A549 (cell line): ENCODE results near the gene CFL1. TPM values are rescaled to one million over a fixed set of nuclear protein-coding genes. Genes with fewer than 3 reads are reported as not detected.
A peak's percentile ranks its signal among the peaks of the same experiment; 100 is the strongest.

Source experiments
- ATAC-seq, 2 experiments: fragments of 200-7000 bp in 1 of 2; fragments of >200 bp in 1 of 2; cut with Nextera tagmentation in 1 of 2; cut with Tn5 transposase in 1 of 2; 3 replicates each; pipeline versions ENCODE4 v1.8.0 to v1.9.1; 2018 to 2020; ENCODE audit warnings: mild to moderate bottlenecking in 1 of 2, moderate library complexity in 1 of 2
- CTCF ChIA-PET: fragments of 300-600 bp; sonication (Branson Sonifier 250); formaldehyde crosslinking; extraction: SDS; loops from one replicate; lab custom pipeline; 2021; ENCODE audit warnings: antibody characterized with exemption, inconsistent platforms; lab: Yijun Ruan, JAX
- POLR2A ChIA-PET: fragments of 350-600 bp; formaldehyde crosslinking; extraction: SDS; loops from one replicate; lab custom pipeline; 2021; ENCODE audit warnings: antibody characterized with exemption, inconsistent platforms; lab: Yijun Ruan, JAX
- DNase-seq, 2 experiments: peaks; one replicate each; pipeline versions ENCODE4 v3.0.0 to v3.0.0-alpha.2; 2011 to 2016; ENCODE audit warnings: low read depth in 1 of 2, low spot score in 1 of 2
- FAIRE-seq: peaks from 2 replicates; lab custom pipeline; 2011; peaks lifted over from hg19 to GRCh38; lab: Jason Lieb, UNC
- H3K27ac ChIP-seq, 2 experiments: fragments of >200 bp; sonication (Bioruptor Twin); formaldehyde crosslinking; 3 replicates each; pipeline ENCODE4 v1.5.1; 2016 to 2017
- H3K4me1 ChIP-seq: fragments of >200 bp; sonication (Bioruptor Twin); formaldehyde crosslinking; 3 replicates; pipeline ENCODE4 v1.6.1; 2016
- H3K4me2 ChIP-seq: fragments of >200 bp; sonication (Bioruptor Twin); formaldehyde crosslinking; 3 replicates; pipeline ENCODE4 v1.6.1; 2016
- H3K4me3 ChIP-seq: fragments of >200 bp; sonication (Bioruptor Twin); formaldehyde crosslinking; 3 replicates; pipeline ENCODE4 v1.5.1; 2016
- H3K9me3 ChIP-seq: fragments of >200 bp; sonication (Bioruptor Twin); formaldehyde crosslinking; 3 replicates; pipeline ENCODE4 v1.6.1; 2016
- BHLHE40 ChIP-seq: IDR thresholded peaks from 2 replicates; pipeline ENCODE4 v1.6.1; 2012; ENCODE audit warnings: low read depth, low read length, inconsistent platforms
- CBX2 ChIP-seq: fragments of 200-600 bp; sonication (generic); IDR thresholded peaks from 2 replicates; pipeline ENCODE4 v1.6.1; 2016; ENCODE audit warnings: low read depth, mild to moderate bottlenecking, borderline replicate concordance
- CHD4 ChIP-seq: fragments of 200-600 bp; sonication (generic); IDR thresholded peaks from 2 replicates; pipeline ENCODE4 v1.6.1; 2016; ENCODE audit warnings: antibody characterized with exemption, mild to moderate bottlenecking, borderline replicate concordance
- EHF ChIP-seq: fragments of 250-450 bp; sonication (Bioruptor Pico); IDR thresholded peaks from 2 replicates; pipeline ENCODE4 v1.5.0; 2020; ENCODE audit warnings: mild to moderate bottlenecking
- EHMT2 ChIP-seq: fragments of 200-600 bp; sonication (generic); IDR thresholded peaks from 2 replicates; pipeline ENCODE4 v1.6.1; 2016; ENCODE audit warnings: antibody characterized with exemption, low read depth, mild to moderate bottlenecking, moderate library complexity
- HOXB5 ChIP-seq: fragments of 250-450 bp; sonication (Bioruptor Pico); IDR thresholded peaks from 2 replicates; pipeline ENCODE4 v1.5.0; 2020; ENCODE audit warnings: mild to moderate bottlenecking, moderate library complexity
- JUN ChIP-seq, 2 experiments: fragments of >200 bp; sonication (Bioruptor Twin); formaldehyde crosslinking; IDR thresholded peaks; 2 replicates in 1 of 2; 3 replicates in 1 of 2; pipeline ENCODE4 v1.6.1; 2016 to 2017
- KDM1A ChIP-seq: fragments of 200-600 bp; sonication (generic); IDR thresholded peaks from 2 replicates; pipeline ENCODE4 v1.6.1; 2016; ENCODE audit warnings: low read depth, mild to moderate bottlenecking
- MAFK ChIP-seq: fragments of 450-650 bp; IDR thresholded peaks from 2 replicates; pipeline ENCODE4 v1.6.1; 2014; ENCODE audit not compliant: partially characterized antibody
- MAZ ChIP-seq: fragments of 150-350 bp; IDR thresholded peaks from 2 replicates; pipeline ENCODE4 v1.6.1; 2014; ENCODE audit warnings: antibody characterized with exemption, low read depth, low read length, borderline replicate concordance
- MYC ChIP-seq: IDR thresholded peaks from 2 replicates; pipeline ENCODE4 v1.6.1; 2012; ENCODE audit warnings: mild to moderate bottlenecking, inconsistent platforms, low read length, improper control_type of control experiment, borderline replicate concordance
- NPAS2 ChIP-seq: fragments of 250-450 bp; sonication (Bioruptor Pico); IDR thresholded peaks from 2 replicates; pipeline ENCODE4 v1.8.0; 2022; ENCODE audit warnings: mild to moderate bottlenecking, moderate library complexity, borderline replicate concordance
- NR3C1 ChIP-seq: fragments of >200 bp; sonication (Bioruptor Twin); formaldehyde crosslinking; IDR thresholded peaks from 3 replicates; pipeline ENCODE4 v1.6.1; 2017
- PHF8 ChIP-seq: fragments of 200-600 bp; sonication (generic); IDR thresholded peaks from 2 replicates; pipeline ENCODE4 v1.6.1; 2016; ENCODE audit warnings: low read depth, mild to moderate bottlenecking, antibody characterized with exemption, moderate library complexity, borderline replicate concordance
- RCOR1 ChIP-seq: fragments of 150-350 bp; IDR thresholded peaks from 2 replicates; pipeline ENCODE4 v1.6.1; 2014; ENCODE audit warnings: antibody characterized with exemption, low read length, low read depth
- RNF2 ChIP-seq: fragments of 200-600 bp; sonication (generic); IDR thresholded peaks from 2 replicates; pipeline ENCODE4 v1.6.1; 2016; ENCODE audit warnings: low read depth, mild to moderate bottlenecking, antibody characterized with exemption, moderate library complexity, borderline replicate concordance
- TP53 ChIP-seq: fragments of 250-450 bp; sonication (Bioruptor Pico); IDR thresholded peaks from 2 replicates; pipeline ENCODE4 v1.5.0; 2021; ENCODE audit warnings: mild to moderate bottlenecking, moderate library complexity
- ZNF302 ChIP-seq: fragments of 250-450 bp; sonication (Bioruptor Pico); IDR thresholded peaks from 2 replicates; pipeline ENCODE4 v1.9.0; 2021; ENCODE audit warnings: inconsistent platforms, mild to moderate bottlenecking, moderate library complexity
- ZSCAN20 ChIP-seq: fragments of 250-450 bp; sonication (Bioruptor Pico); IDR thresholded peaks from 2 replicates; pipeline ENCODE4 v1.8.0; 2022; ENCODE audit warnings: mild to moderate bottlenecking, moderate library complexity
- WGBS: methylation state at CpG from one replicate; pipeline ENCODE4 v1.1.6; 2017; ENCODE audit errors: missing lambda C conversion rate; 5-methylcytosine and 5-hydroxymethylcytosine counted together
- polyA plus RNA-seq, 4 experiments: library from polyadenylated mRNA; depleted of rRNA in 3 of 4; stranded (reverse); fragments of >200 nt; fragmentation: RNase III in 1 of 4; extraction: RNeasy Plus Mini Kit Qiagen cat#74134 plus additional on column Dnase treatment in 1 of 4; gene quantifications; 2 replicates in 3 of 4; 3 replicates in 1 of 4; pipeline ENCODE4 v1.2.3, GENCODE V29; 2011 to 2017
- TF ChIP-seq, protein P1 (sequence below): fragments of 200-600 bp; sonication (generic); IDR thresholded peaks from 2 replicates; pipeline ENCODE4 v1.6.1; 2016; ENCODE audit warnings: antibody characterized with exemption, mild to moderate bottlenecking, moderate library complexity
- TF ChIP-seq, protein P2 (sequence below): IDR thresholded peaks from 2 replicates; pipeline ENCODE4 v1.6.1; 2012
- TF ChIP-seq, protein P3 (sequence below): IDR thresholded peaks from 2 replicates; pipeline ENCODE4 v1.6.1; 2012; ENCODE audit warnings: low read depth, borderline replicate concordance
- TF ChIP-seq, protein P4 (sequence below): fragments of >200 bp; sonication (Bioruptor Twin); formaldehyde crosslinking; IDR thresholded peaks from 3 replicates; pipeline ENCODE4 v1.5.1; 2016
- TF ChIP-seq, protein P5 (sequence below): fragments of 450-650 bp; IDR thresholded peaks from 2 replicates; pipeline ENCODE4 v1.6.1; 2014; ENCODE audit warnings: antibody characterized with exemption

Gene CFL1
- polyA plus RNA-seq, 2 of the 4 experiments (the other 2 are of a cell fraction) = 1,591 to 1,780 TPM

DNA sequence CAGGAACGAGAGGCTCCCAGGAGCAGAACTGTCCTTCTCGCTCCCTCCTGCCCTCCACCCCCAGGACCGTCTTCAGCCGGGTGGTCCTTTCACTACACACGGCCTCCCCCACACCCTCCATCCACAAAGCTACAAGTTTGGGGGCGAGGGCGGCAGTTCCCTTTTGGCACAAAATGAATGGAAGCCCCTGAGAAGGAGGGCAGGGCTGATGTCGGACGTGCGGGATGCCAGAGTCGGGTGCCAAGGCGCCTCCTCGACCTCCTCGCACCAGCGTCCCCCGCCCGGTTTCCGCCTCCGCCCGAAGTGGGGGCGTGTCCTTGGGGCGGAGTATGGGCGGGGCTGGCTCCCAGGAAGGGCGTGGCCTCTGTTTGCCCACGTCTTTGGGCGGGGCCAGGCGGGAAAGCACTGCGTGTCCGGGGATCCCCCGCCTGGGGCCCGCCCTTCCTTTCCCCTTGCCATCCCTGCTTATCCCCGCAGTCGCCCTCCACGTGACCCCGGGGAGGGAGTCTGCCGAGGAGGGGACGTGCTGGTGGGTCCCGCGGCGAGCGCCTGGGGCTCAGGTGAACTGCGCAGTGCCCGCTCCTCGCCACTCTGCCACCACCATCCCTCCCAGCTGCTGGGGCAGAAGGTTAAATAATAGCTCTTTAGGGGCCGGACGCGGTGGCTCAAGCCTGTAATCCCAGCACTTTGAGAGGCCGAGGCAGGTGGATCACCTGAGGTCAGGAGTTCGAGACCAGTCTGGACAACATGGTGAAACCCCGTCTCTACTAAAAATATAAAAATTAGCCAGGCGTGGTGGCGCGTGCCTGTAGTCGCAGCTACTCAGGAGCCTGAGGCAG is 15.6 kb upstream of the CFL1 start (continued):
- TF ChIP-seq, protein P1, sequence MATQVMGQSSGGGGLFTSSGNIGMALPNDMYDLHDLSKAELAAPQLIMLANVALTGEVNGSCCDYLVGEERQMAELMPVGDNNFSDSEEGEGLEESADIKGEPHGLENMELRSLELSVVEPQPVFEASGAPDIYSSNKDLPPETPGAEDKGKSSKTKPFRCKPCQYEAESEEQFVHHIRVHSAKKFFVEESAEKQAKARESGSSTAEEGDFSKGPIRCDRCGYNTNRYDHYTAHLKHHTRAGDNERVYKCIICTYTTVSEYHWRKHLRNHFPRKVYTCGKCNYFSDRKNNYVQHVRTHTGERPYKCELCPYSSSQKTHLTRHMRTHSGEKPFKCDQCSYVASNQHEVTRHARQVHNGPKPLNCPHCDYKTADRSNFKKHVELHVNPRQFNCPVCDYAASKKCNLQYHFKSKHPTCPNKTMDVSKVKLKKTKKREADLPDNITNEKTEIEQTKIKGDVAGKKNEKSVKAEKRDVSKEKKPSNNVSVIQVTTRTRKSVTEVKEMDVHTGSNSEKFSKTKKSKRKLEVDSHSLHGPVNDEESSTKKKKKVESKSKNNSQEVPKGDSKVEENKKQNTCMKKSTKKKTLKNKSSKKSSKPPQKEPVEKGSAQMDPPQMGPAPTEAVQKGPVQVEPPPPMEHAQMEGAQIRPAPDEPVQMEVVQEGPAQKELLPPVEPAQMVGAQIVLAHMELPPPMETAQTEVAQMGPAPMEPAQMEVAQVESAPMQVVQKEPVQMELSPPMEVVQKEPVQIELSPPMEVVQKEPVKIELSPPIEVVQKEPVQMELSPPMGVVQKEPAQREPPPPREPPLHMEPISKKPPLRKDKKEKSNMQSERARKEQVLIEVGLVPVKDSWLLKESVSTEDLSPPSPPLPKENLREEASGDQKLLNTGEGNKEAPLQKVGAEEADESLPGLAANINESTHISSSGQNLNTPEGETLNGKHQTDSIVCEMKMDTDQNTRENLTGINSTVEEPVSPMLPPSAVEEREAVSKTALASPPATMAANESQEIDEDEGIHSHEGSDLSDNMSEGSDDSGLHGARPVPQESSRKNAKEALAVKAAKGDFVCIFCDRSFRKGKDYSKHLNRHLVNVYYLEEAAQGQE = no peak
- TF ChIP-seq MAZ (no peak), EHF (CRISPR knock-in tag) (no peak), RCOR1 (no peak), JUN (IDR thresholded peaks at IDR 0.05) (peak in 1 of 2 experiments; percentile 51; a peak in 1 of 5 replicates), MYC (no peak), KDM1A (no peak), RNF2 (no peak), HOXB5 (CRISPR knock-in tag) (no peak)
- TF ChIP-seq, protein P2, sequence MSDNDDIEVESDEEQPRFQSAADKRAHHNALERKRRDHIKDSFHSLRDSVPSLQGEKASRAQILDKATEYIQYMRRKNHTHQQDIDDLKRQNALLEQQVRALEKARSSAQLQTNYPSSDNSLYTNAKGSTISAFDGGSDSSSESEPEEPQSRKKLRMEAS = peak; percentile 66; the same call in 1 of the 2 replicates
- TF ChIP-seq, all 56 proteins: peak for 9

DNA sequence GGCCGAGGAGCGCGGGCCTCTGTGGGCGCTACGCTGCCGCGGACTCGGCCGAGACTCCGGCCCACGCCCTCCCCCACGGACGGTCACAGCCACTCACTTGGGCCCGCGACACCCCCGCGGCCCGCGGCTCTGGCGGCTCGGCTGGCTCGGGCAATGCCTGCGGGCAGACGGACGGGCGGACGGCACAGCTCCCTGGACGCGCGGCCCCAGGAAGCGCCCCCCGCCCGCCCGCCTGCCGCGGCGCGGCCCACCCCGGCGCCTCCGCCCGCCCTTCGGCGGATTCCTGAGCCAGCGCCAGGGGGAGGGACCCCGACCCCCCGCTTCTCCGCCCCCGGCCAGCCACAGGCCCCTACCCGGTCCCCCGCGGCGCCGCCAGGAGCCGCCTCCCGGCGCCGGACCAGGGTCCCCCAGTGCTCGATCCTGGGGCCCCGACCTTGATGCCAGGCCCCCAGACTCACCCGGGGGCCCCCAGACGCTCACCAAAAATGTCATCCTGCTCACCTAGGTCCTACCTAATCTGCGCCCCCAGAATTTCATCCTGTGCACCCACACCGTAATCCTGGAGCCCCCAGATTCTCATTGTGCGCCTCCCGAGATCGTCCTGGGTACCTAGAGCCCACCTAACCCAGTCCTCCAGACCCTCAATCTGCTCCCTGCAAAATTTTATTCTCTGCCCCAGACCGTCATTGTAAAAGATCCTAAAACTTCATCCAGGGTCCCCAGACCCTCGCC is 14.8 kb upstream of the CFL1 start, which contains the start of gene EFEMP2:
Gene EFEMP2 (minus strand): TSS at position 215 of the 732 bp plus-strand sequence. CDS start 446 bp downstream, outside the sequence.
- H3K9me3 ChIP-seq = no peaks in the 10 kb centered on the region
- 35% methylated on average over 13 of the region's 69 CpGs for WGBS
- no peak for DNase-seq
- no peak for FAIRE-seq
- POLR2A ChIA-PET = interaction anchor here (0.6 to 2.0 kb wide), 5 partner anchors 13 to 161 kb away, joined by 3 to 10 read pairs (median 6); partner anchors contain the start of genes CCDC85B, KAT5 and MUS81
- H3K4me1 ChIP-seq = peaks cover 6% of the 10 kb centered on the region
- H3K4me3 ChIP-seq = peak within 1 kb of the TSS; percentile 55
- peak within 1 kb of the TSS; percentile 82 to 84 for H3K27ac ChIP-seq
- CTCF ChIA-PET = interaction anchor here (1.4 to 7.5 kb wide), 5 partner anchors 10 to 115 kb away, joined by 4 to 158 read pairs (median 12); partner anchors contain the start of genes CFL1, FIBP and MUS81
- peak within 1 kb of the TSS; percentile 100 for H3K4me2 ChIP-seq
- ATAC-seq = no peak
- TF ChIP-seq MAFK = no peak
- no peak for TF ChIP-seq CBX2
- TF ChIP-seq, protein P1 = no peak
- no peak for TF ChIP-seq MYC
- TF ChIP-seq CHD4 = no peak
- no peak for TF ChIP-seq ZNF302 (CRISPR knock-in tag)
- TF ChIP-seq BHLHE40 = no peak
- TF ChIP-seq ZSCAN20 (CRISPR knock-in tag) = no peak
- TF ChIP-seq, protein P3, sequence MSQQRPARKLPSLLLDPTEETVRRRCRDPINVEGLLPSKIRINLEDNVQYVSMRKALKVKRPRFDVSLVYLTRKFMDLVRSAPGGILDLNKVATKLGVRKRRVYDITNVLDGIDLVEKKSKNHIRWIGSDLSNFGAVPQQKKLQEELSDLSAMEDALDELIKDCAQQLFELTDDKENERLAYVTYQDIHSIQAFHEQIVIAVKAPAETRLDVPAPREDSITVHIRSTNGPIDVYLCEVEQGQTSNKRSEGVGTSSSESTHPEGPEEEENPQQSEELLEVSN = no peak
- TF ChIP-seq, protein P4, sequence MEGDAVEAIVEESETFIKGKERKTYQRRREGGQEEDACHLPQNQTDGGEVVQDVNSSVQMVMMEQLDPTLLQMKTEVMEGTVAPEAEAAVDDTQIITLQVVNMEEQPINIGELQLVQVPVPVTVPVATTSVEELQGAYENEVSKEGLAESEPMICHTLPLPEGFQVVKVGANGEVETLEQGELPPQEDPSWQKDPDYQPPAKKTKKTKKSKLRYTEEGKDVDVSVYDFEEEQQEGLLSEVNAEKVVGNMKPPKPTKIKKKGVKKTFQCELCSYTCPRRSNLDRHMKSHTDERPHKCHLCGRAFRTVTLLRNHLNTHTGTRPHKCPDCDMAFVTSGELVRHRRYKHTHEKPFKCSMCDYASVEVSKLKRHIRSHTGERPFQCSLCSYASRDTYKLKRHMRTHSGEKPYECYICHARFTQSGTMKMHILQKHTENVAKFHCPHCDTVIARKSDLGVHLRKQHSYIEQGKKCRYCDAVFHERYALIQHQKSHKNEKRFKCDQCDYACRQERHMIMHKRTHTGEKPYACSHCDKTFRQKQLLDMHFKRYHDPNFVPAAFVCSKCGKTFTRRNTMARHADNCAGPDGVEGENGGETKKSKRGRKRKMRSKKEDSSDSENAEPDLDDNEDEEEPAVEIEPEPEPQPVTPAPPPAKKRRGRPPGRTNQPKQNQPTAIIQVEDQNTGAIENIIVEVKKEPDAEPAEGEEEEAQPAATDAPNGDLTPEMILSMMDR = no peak
- TF ChIP-seq NPAS2 (CRISPR knock-in tag) = no peak
- no peak for TF ChIP-seq PHF8
- no peak for TF ChIP-seq EHMT2
- TF ChIP-seq, protein P5, sequence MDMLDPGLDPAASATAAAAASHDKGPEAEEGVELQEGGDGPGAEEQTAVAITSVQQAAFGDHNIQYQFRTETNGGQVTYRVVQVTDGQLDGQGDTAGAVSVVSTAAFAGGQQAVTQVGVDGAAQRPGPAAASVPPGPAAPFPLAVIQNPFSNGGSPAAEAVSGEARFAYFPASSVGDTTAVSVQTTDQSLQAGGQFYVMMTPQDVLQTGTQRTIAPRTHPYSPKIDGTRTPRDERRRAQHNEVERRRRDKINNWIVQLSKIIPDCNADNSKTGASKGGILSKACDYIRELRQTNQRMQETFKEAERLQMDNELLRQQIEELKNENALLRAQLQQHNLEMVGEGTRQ = no peak
- TF ChIP-seq NR3C1 = no peak
- TF ChIP-seq TP53 (CRISPR knock-in tag) = no peak
